Gastrocnemius medialis (tissue), 4 donors: ENCODE measurements around the gene TUBB3. TPM values are rescaled to one million over a fixed set of nuclear protein-coding genes. Genes with fewer than 3 reads are reported as not detected.

ENCODE experiments used
- ATAC-seq, 2 donors: fragments of 150-250 bp; one replicate each; pipeline ENCODE4 v1.9.1; 2016
- DNase-seq, 2 donors: peaks; one replicate each; pipeline ENCODE4 v3.0.0-alpha.2; 2019
- H3K27ac ChIP-seq, 4 donors: fragments of 200-600 bp; sonication (generic); 1 replicate in 1 of 4; 2 replicates in 3 of 4; pipeline ENCODE4 v1.5.1; 2016 to 2018; ENCODE audit warnings: mild to moderate bottlenecking in 2 of 4, moderate library complexity in 1 of 4
- H3K27me3 ChIP-seq, 3 donors: fragments of 200-600 bp; sonication (generic) in 2 of 3; 1 replicate in 1 of 3; 2 replicates in 2 of 3; pipeline versions ENCODE4 v1.5.1 to v1.6.0; 2016 to 2019; ENCODE audit warnings: mild to moderate bottlenecking in 1 of 3, moderate library complexity in 1 of 3
- H3K36me3 ChIP-seq, 2 donors: fragments of 200-600 bp; sonication (generic) in 1 of 2; one replicate each; pipeline ENCODE4 v1.5.1; 2017 to 2018
- H3K4me1 ChIP-seq, 2 donors: fragments of 200-600 bp; sonication (generic) in 1 of 2; one replicate each; pipeline ENCODE4 v1.5.1; 2016 to 2017; ENCODE audit warnings: mild to moderate bottlenecking in 2 of 2
- H3K4me3 ChIP-seq, 4 donors: fragments of 200-600 bp; sonication (generic) in 3 of 4; 1 replicate in 1 of 4; 2 replicates in 3 of 4; pipeline ENCODE4 v1.5.1; 2016 to 2019; ENCODE audit warnings: mild to moderate bottlenecking in 2 of 4
- H3K9me3 ChIP-seq, 3 donors: fragments of 200-600 bp; sonication (generic) in 2 of 3; 1 replicate in 1 of 3; 2 replicates in 2 of 3; pipeline ENCODE4 v1.5.1; 2016 to 2019
- CTCF ChIP-seq, 5 experiments: fragments of 450-650 bp in 3 of 5; fragments of 200-600 bp in 2 of 5; sonication (generic) in 2 of 5; IDR thresholded peaks in 4 of 5; conservative IDR thresholded peaks in 1 of 5; 1 replicate in 4 of 5; 2 replicates in 1 of 5; pipeline ENCODE4 v1.5.1; 2016 to 2019; ENCODE audit warnings: antibody characterized with exemption in 5 of 5, mild to moderate bottlenecking in 3 of 5, moderate library complexity in 3 of 5
- POLR2A ChIP-seq, 2 donors: fragments of 450-650 bp; IDR thresholded peaks; one replicate each; pipeline ENCODE4 v1.6.1; 2017; ENCODE audit warnings: antibody characterized with exemption in 2 of 2, mild to moderate bottlenecking in 2 of 2, moderate library complexity in 2 of 2
- in situ Hi-C, 4 donors: fragments of 200-750 bp; cut with MboI; loops; one replicate each; pipeline versions ENCODE4 v1.15.0 to v1.8.0; 2017; ENCODE audit warnings: low sequenced_read_pairs in 4 of 4
- intact Hi-C: fragments of 100-400 bp; cut with DNase I; formaldehyde crosslinking; loops from one replicate; pipeline ENCODE4 v1.15.1; 2023; ENCODE audit warnings: low total_unique reads
- total RNA-seq, 4 donors: library from RNA; depleted of rRNA; stranded (reverse); fragments of >200 nt; gene quantifications; one replicate each; pipeline versions ENCODE4 v1.1.0 to v1.2.3, GENCODE V29; 2016

Gene TUBB3
- total RNA-seq, 4 donors from 2014 or later, result 1.1 TPM; not detected in 3

GRCh38 chr16:89918453-89919347, 4.4 kb upstream of the TUBB3 start, which contains the start of gene MC1R:
TSS of gene MC1R (plus strand) at chr16:89918862. CDS start at chr16:89919259, 397 bp downstream.
- in situ Hi-C loops, result no loop called here
- Histone ChIP-seq H3K27me3 (peaks cover 40 to 53% (median 50%) of the 10 kb centered on the region in 3 donors), H3K36me3 (no peaks in the 10 kb centered on the region), H3K9me3 (no peaks in the 10 kb centered on the region), H3K4me3 (peak within 1 kb of the TSS in 3 of 4 donors; percentile 17 to 22 (median 22)), H3K27ac (no peak within 1 kb of the TSS), H3K4me1 (peaks cover 16 to 23% of the 10 kb centered on the region in 2 donors)
- ATAC-seq (no peak), DNase-seq (no peak)
- intact Hi-C loops, result no loop called here
- TF ChIP-seq POLR2A (IDR thresholded peaks at IDR 0.05) (no peak), CTCF (IDR thresholded peaks at IDR 0.05 in 4 of 5, conservative IDR thresholded peaks at IDR 0.05 in 1 of 5) (peak in 4 of 5 experiments; percentile 17 to 36 (median 32))

GRCh38 chr16:89919535-89920406, 3.4 kb upstream of the TUBB3 start:
- no peak for DNase-seq
- Histone ChIP-seq H3K27ac (no peak overlapping the region), H3K27me3 (peaks cover 49 to 64% (median 61%) of the 10 kb centered on the region in 3 donors), H3K4me3 (no peak overlapping the region), H3K36me3 (no peaks in the 10 kb centered on the region), H3K9me3 (no peaks in the 10 kb centered on the region), H3K4me1 (peaks cover 16 to 23% of the 10 kb centered on the region in 2 donors)
- in situ Hi-C loops (no loop called here), intact Hi-C loops (no loop called here)
- TF ChIP-seq CTCF (IDR thresholded peaks at IDR 0.05 in 4 of 5, conservative IDR thresholded peaks at IDR 0.05 in 1 of 5) (no peak), POLR2A (IDR thresholded peaks at IDR 0.05) (no peak)
- no peak for ATAC-seq

- H3K4me3 ChIP-seq, result no peak overlapping the region
- H3K27ac ChIP-seq, result no peak overlapping the region
- intact Hi-C loops, result no loop called here
- peaks cover 19 to 26% of the 10 kb centered on the region in 2 donors for H3K4me1 ChIP-seq
- no peaks in the 10 kb centered on the region for H3K9me3 ChIP-seq
- TF ChIP-seq CTCF (IDR thresholded peaks at IDR 0.05 in 4 of 5, conservative IDR thresholded peaks at IDR 0.05 in 1 of 5) (no peak), POLR2A (IDR thresholded peaks at IDR 0.05) (no peak)
- in situ Hi-C loops, result no loop called here
- peaks cover 59 to 73% (median 70%) of the 10 kb centered on the region in 3 donors for H3K27me3 ChIP-seq
- ATAC-seq (no peak), DNase-seq (no peak)
- no peaks in the 10 kb centered on the region for H3K36me3 ChIP-seq
Measured at GRCh38 chr16:89920723-89921122, 2.4 kb upstream of the TUBB3 start.

- intact Hi-C loops, result no loop called here
- DNase-seq (no peak), ATAC-seq (no peak)
- in situ Hi-C loops, result no loop called here
- Histone ChIP-seq H3K9me3 (no peaks in the 10 kb centered on the region), H3K27me3 (peaks cover 60 to 73% (median 73%) of the 10 kb centered on the region in 3 donors), H3K36me3 (no peaks in the 10 kb centered on the region), H3K4me3 (no peak overlapping the region), H3K4me1 (peaks cover 19 to 29% of the 10 kb centered on the region in 2 donors), H3K27ac (no peak overlapping the region)
- TF ChIP-seq CTCF (IDR thresholded peaks at IDR 0.05 in 4 of 5, conservative IDR thresholded peaks at IDR 0.05 in 1 of 5), result no peak
Measured at GRCh38 chr16:89921131-89921701, 1.9 kb upstream of the TUBB3 start.
